Femur (tissue), 1 donor: ENCODE data around the gene KCTD21.

Experiments
- DNase-seq: peaks from one replicate; pipeline ENCODE4 v3.0.0-alpha.2; 2017

KCTD21 gene

DNA sequence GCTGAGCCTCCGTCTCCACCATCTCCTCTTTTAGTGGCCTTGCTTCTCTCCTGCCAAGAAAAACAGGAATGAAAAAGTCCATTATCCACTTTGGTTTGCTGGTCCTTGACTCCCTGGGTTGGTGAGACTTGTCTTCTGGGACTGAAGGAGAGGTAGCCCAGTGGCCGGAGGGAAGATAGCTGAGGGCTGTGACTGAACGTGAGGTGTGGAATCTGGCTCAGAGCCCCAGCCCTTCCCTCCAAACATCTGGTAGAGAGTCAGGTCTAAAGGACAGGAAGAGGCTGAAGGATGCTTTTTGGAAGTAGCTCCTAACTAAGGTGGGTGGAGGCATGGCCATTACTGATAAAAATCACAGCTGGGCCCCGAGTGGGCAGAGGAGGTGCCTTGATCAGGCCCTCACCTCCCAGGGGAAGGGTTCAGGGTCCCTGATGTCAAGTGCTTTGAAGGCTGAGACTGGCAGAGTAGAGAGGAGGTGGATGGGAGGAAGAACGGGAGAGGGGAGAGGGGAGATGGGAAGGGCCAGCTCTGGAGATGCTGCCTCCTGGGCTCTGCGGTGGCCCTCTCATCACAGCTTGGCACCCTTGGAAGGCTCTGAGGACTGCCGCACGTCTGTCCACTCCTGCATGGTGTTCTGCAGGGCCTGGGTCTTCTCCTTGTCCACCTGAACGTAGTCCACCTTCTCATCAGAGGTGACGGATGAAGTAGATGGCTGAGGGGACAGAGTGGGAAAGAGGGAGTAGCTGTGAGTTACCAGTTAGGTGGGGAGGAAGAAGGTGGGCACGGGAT is 30.5 kb upstream of the KCTD21 start:
- DNase-seq = peak; percentile 15

DNA sequence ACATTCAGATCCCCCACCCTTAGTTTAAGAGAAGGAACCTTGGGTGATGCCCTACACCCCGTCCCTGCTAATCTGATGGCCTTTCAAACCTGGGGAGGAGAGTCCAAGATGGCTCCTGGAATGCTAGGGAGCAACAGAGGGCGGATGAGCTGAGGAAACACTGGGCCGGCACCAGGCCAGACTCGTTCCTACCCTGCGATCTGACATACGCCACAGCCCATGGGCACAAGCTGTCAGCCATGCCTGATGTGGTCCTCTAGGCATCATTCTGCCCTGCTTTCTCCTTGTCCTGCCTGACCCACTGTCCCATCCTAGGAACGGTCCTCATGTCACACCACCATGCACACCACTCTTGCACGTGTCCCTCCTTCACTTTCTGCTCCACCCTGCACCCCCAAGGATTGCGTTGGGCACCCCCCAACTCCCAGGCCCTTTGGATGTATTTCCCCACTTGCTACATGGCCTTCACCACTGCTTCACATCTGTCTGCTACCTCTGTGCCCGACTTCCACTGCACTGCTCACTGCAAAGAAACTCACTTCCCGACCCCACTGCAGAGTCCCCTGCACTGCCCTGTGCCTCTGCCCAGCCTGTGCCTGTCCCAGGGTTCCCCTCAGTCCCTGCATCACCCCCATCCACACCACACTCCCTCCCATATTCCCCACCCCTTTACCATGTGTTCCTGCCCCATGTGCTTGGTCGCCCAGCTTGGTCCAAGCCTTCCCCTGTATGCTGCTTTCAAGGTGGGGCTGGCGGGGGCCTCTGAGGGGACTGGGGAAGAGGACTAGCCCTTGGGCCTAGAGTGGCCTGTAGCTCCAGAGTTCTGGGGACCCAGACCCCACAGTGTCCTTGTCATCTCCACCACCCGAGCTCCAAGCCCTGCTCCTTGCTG is 29.5 kb upstream of the KCTD21 start:
- peak; percentile 10 for DNase-seq

DNA sequence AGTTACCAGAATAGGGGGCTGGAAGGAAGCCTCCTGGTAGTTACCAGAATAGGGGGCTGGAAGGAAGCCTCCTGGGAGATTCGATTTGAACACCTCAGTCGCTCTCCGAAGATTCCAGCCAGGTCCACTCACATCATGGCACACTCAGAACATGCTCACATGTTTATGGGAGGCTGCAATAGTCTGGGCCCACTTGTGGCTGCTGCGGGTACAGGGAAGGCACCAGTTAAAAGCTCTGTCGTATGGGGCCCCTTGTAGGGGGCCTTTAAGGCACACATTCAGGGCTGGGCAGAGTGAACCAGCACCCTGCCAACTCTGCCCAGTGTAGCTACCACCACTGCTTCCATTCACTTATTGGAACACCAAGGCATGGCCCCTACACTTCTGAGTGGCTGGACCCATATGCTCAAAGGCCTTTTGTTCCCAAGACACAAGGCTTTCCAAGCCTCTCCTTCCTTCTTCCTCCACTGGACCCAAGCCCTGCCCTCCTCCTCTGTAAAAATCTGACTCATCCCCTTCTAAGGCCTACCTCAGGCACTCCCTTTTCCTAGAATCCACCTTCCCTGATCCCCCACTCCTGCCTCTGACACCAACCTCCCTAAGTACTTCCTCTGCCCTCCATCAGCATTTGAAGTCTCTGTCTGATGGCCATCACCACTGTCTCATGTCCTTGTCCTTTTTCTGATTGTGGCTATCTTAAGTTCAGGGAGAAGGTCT is 28.3 kb upstream of the KCTD21 start:
- DNase-seq = peak; percentile 10

DNA sequence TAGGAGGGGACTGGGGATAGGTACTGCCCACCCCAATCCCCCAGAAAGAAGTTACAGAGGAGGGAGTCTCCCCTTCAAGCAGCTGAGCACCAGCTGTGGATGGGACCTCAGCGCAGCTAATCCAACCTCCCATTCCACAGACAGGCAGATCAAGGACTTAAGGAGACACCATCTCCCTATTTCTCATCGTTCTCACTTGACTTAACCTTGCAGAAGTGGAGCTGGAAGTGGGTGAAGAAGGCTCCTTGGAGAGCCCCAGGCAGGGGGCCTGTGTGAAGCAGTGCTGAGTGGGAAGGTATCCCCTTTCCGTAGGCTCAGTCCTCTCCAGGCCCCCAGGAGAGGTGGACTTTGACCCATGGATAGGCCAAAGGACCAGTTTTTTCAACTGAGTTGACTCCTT is 27.6 kb upstream of the KCTD21 start:
- DNase-seq = no peak

DNA sequence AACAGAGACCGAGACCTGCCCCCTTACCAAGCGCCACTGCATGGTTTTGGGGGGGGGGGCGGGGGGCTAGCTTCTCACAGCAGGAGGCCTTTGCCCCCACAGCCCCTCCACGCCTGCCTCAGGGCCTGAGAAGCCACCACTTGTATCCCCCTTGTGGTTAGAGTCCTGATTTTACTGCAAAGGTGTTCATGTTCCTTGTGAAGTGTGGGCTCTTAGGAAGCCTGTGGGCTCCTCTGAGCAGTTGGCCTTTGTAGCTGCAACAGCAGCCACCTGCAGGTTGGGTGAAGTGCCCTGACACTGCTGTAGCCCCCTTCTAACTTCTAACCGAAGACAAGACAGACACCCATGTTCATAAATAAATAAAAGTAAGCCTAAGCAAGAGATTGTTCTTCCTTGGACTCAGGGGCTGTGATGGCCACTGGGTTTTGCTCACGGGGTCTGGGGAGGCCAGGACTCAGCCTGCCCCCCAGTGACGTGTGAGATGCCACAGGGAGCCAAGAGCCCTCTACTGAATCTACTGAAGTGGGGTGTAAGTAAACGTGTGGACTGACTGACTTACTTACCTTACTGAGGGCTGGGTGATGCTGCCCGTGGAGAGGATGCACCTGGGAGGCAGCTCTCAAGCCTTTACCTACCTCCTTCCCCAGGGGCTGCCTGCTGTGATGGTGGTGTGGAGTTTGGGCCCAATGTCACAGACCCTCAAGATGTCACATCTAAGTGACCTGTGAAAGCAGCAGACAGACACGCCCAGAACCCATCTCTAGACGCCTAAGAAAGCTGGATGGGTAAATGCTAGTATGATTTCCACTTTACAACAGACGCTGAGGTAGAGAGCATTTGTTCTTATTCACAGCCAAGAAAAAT is 26.1 kb upstream of the KCTD21 start:
- DNase-seq = peak; percentile 9

DNA sequence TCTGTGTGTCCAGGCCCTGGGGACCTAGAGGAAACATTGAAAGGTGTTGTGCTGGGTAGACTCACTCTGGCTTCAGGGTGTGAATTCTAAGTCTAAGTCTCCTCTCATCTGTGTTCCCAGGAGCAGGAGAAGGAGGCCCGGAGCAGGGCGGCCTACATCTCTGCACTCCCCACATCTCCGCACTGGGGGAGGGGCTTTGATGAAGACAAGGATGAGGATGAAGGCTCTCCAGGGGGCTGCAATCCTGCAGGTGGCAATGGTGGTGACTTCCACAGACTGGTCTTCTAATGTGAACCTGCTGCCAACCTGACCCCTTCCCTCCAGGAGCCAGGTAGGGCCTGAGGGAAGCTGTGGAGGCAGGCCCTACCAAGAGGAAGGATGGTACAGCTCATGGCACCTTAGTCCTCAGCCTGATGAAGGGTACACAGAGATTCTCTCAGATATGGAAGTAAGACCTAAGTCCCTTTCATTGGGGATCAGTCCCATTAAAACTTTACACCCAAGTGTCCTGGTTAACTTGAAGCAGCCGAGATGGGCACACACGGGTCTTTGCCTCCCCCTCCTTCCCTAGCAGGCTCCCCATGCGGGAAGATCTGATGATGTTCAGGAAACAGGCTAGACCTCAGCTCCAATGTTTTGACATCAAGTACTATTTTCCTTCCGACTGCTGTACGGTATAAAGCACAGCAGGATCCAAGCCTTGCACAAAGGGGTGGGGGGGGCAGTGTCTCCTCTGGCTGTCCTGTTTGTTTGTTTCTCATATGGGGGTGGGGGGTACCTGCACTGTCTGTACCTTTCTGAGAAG is 25.3 kb upstream of the KCTD21 start:
- DNase-seq = peak; percentile 13

DNA sequence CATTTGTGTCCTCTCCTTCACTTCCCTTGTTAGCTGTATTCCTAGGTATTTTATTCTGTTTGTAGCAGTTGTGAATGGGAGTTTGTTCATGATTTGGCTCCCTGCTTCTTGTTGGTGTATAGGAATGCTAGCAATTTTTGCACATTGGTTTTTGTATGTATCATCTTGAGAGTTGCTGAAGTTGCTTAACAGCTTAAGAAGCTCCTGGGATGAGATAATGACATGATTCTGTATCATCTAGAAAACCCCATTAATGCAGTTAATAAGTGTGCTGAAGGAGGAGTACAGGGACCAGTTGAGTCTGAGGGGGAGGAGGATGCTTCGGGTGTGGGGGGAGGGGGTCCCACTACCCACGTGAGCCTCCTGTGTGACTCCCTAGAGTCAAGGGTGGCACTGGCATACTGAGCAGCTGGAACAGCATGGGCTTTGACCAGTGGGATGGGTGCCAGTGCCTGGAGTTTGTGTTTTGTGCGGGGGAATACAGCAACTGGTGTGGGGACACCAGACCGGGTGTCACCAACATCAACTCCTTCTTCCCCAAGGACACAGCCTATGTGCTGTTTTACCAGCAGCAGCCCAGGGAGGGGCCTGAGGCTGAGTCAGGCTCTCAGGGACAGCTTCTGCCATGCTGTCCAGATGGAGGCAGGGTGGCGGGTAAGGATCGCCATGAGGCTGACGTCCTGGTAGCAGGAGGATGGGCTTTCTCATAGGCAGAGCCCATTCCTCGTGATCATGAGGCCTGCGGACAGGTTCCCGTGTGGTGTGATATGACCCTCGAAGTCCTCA is 24.4 kb upstream of the KCTD21 start:
- DNase-seq = peak; percentile 20

DNA sequence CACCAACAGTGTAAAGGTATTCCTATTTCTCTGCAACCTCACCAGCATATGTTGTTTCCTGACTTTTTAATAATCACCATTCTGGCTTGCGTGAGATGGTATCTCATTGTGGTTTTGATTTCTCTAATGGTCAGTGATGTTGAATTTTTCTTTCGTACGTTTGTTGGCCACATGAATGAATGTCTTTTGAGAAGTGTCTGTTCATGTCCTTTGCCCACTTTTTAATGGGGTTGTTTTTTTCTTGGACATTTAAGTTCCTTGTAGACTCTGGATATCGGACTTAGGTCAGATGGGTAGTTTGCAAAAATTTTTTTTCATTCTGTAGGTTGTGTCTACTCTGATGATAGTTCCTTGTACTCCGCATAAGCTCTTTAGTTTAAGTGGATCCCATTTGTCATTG is 23.1 kb upstream of the KCTD21 start:
- no peak for DNase-seq

DNA sequence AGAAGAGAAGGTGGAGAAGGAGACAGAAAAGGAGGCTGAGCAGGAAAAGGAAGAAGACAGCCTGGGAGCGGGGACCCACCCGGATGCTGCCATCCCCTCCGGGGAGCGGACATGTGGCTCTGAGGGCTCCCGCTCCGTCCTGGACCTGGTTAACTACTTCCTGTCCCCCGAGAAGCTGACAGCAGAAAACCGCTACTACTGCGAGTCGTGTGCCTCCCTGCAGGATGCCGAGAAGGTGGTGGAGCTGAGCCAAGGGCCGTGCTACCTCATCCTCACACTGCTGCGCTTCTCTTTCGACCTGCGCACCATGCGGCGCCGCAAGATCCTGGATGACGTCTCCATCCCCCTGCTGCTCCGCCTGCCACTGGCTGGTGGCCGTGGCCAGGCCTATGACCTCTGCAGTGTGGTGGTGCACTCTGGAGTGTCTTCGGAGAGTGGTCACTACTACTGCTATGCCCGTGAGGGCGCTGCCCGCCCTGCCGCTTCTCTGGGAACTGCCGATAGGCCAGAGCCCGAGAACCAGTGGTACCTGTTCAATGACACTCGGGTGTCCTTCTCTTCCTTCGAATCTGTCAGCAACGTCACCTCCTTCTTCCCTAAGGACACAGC is 21.7 kb upstream of the KCTD21 start:
- DNase-seq = no peak

DNA sequence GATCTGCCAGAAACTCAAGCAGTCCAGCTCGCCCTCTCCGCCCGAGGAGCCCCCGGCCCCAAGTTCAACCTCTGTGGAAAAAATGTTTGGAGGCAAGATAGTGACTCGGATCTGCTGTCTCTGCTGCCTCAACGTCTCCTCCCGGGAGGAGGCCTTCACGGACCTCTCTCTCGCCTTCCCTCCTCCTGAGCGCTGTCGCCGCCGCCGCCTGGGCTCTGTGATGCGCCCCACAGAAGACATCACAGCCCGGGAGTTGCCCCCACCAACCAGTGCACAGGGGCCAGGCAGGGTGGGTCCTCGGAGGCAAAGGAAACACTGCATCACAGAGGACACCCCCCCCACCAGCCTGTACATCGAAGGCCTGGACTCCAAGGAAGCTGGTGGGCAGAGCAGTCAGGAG is 21.1 kb upstream of the KCTD21 start:
- no peak for DNase-seq

DNA sequence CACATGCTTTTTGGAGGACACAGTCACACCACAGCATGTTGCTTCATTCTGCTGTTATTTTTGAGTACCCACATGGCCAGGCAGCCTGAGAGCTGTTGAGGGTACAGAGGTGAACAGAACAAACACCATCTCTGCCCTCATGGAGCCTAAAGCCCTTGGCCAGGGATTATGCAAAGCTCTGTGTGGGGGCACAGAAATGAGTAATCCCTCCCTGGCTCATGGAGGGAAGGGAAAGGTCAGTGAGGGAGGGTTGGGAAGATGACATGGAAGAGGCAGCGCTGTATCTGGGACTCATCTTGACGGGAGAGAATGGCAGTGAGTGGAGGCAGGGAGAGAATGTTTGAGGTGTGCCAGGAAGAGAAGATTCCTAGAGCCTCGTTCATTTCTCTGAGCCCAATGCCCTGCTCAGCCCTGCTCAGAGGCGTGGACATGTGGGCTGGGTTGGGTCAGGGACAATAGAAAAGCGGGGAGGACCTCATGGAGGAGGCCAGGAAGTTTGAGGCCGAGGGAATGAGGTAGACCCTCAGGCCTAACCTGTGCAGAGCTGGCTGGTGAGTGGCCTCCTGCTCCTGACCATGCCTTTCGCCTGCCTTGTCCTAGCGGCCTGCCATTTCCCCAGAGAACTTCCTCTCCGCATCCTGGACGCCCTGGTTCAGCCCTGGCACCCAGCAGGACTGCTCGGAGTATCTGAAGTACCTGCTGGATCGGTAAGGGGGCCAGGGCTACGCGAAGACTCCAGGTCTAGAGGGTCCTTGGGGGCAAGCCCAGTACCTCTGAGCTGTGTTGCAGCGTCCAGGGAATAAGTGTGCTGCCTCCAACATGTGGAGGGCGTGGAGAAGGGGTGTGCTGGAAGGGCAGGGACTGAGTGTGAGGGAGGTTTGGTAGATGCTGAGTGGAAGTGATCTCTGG is 20.1 kb upstream of the KCTD21 start:
- DNase-seq = no peak

DNA sequence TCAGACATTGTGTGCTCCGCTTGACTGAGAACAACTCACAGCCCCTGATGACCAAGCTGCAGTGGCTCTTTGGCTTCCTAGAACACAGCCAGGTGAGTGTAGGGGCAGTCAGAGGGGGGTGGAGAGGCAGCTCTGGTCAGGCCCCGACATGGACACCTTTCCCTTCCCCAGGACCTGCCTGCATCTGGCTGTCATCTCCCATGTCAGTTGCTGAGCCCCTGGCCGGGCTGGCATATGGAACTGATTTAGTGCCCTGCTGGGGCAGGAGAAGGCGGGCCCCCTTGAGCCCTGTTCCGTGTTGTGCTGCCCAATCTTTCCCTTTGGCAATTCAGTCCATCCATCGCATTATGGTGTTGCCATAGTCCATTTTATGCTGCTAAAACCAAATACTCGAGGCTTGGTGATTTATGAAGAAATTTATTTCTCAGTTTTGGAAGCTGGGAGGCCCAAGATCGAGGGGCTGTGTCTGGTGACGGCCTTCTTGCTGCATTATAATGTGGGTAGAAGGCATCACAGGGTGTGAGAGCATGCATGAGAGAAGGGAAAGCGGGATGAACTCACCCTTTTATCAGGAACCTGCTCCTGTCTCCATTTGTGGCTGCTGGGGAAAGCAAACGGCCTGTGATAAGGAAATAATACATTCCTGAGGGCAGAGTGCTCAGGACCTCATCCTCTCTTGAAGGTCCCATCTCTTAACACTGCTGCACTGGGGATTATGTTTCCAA is 19.3 kb upstream of the KCTD21 start:
- DNase-seq = no peak

DNA sequence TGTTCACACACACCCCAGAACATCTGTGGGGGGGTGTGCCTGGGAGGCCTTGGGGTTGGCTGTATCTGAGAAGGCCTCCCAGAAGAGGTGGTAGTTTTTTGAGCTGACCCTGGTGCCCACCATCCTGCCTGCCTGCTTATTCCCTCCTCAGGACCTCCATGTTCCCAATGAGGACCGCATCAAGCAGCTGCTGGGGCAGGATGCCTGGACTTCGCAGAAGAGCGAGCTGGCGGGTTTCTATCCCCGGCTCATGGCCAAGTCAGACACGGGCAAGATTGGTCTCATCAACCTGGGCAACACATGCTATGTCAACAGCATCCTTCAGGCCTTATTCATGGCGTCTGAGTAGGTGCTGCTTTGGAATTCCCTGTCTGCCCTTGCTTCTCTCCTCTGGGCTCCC is 17.3 kb upstream of the KCTD21 start:
- no peak for DNase-seq

DNA sequence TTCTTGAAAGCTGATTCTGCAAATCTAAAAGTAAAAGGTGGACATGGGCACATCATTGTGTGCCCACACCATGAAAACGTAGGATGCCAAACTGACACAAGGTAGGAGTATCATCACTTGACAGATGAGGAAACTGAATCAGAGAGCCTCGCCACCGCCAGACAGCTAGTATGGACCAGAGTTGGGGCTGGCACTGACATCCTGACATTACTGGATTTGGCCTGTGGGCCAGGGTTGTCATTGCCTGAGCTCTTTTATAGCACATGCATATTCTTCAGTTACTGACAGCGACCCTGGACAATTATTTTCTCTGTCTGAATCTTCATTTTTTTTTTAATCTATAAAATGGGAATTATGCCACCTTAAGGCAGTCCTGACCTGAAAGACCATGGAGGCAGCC is 16.8 kb upstream of the KCTD21 start:
- peak; percentile 5 for DNase-seq

DNA sequence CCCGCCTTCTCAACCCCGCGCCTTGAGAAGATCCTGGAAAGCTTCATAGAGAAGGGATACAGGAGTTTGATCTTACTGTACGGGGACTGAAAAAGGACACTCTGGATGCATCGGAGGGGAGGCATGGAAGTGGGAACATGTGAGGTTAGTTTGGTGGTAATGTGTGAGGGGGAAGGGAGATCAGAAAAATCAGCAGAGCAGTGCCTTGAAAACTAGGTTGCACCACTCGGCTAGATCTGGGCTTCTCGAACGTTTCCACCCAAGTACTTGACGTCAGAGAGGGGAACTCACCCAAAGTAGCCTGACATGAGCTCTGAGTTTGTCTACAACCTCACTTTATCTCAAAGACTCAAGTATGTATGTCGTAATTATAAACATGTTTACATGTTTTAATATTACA is 14.8 kb upstream of the KCTD21 start:
- peak; percentile 16 for DNase-seq

DNA sequence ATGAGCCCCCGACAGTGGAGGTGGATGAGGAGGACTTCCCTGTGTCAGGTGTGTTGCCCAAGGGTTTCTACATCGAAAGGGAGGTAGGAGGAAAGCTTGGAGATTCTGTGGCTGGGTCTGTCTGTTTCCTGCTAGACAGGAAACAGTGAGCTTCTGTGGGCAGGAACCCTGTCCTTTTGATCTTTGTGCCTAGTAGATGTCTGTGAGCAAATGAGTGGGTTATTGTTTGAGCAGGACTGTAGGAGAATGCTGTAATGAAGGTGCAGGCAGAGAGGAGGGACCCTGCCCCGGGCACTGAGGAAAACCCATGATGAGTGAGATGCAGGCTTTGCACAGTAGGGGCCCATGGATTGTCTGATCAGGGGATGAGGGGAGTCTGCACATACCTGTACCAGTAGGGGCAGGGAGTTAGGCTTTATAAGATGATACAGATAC is 14.3 kb upstream of the KCTD21 start:
- DNase-seq = peak; percentile 19

DNA sequence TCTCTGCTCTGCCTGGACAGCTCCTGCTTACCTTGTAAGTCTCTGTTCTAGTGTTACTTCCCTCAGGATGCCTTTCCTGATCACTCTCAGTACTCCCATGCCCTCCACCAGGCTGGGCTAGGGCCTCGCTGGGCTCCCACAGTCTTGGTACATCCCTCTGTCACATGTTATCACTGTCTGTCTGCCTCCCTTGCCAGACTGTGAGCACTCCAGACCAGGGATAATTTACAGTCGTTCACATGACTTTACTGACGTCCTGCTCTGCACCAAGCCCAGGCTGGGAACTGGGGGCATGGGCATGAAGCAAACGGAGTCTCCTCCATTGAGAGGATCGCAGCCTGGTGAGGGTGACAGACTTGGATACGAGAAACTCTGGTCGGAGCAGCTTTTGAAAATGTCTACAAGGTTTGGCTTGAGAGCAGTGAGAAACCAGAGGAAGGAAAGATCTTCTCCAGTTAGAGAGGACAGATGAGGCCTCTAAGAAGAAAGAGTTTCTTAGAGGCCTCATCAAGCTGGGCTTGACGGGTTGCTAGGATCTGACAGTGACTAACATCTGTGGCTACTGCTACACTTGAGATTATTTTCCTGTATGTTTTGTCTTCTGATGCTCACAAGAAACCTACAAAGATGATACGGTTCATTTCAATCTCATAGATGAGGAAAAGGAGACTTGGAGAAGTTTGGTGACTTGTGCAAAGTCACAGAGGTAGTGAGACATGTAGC is 12.8 kb upstream of the KCTD21 start:
- no peak for DNase-seq

DNA sequence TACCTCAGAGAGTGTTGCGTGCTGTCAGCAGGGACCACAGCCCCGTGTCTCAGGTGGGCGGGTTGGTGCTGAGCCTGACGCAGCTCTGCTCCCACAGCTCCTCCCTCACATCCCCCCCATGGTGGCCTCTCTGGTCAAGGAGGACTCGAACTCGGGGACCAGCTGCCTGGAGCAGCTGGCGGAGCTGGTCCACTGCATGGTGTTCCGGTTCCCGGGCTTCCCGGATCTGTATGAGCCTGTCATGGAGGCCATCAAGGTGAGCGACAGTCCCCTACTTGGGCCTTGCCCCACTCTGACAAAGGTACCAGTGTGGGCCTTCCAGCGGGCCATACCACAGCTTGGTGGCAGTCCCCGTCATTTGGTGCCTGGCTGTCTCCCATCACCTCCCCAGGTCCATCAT is 12.1 kb upstream of the KCTD21 start:
- no peak for DNase-seq
